ENCODE results near the gene CALR3.

GRCh38 chr19:16444269-16444600 lies 51.7 kb downstream of the CALR3 start:
- TF ChIP-seq CTCF (IDR thresholded peaks at IDR 0.05; ENCODE audit: control extremely low read depth in 1 of 3, insufficient read depth in 1 of 3, low read depth in 1 of 3, low read length in 3 of 3), result no peak
- TF ChIP-seq ATF2 (IDR thresholded peaks at IDR 0.05; ENCODE audit: low read length), result no peak
- no peak for TF ChIP-seq CREB1 (IDR thresholded peaks at IDR 0.05)
- no peak for TF ChIP-seq EP300 (IDR thresholded peaks at IDR 0.05; ENCODE audit: borderline replicate concordance in 1 of 2, low read depth in 2 of 2, low read length in 2 of 2)
- TF ChIP-seq POLR2AphosphoS5 (IDR thresholded peaks at IDR 0.05; ENCODE audit: low read depth, low read length), result no peak
- no peak for TF ChIP-seq EZH2 (IDR thresholded peaks at IDR 0.05; ENCODE audit: low read depth, low read length, severe bottlenecking)
- no peak for TF ChIP-seq SP1 (IDR thresholded peaks at IDR 0.05; ENCODE audit: low read depth, low read length)
- TF ChIP-seq HDAC6 (IDR thresholded peaks at IDR 0.05; ENCODE audit: low read depth, low read length), result no peak
- TF ChIP-seq ZNF274 (IDR thresholded peaks at IDR 0.05; ENCODE audit: borderline replicate concordance, extremely low read depth, low read length), result no peak
- TF ChIP-seq TAF1 (IDR thresholded peaks at IDR 0.05; ENCODE audit: low read depth, low read length), result no peak
- TF ChIP-seq SIN3A (conservative IDR thresholded peaks at IDR 0.05 in 1 of 2, IDR thresholded peaks at IDR 0.05 in 1 of 2; ENCODE audit: low read depth in 1 of 2, low read length in 2 of 2), result no peak
- TF ChIP-seq RFX5 (IDR thresholded peaks at IDR 0.05; ENCODE audit: borderline replicate concordance, low read depth, low read length), result no peak

Data from H1 (cell line).